PC-9 (cell line): ENCODE results near the gene ETNK2. TPM values are rescaled to one million over a fixed set of nuclear protein-coding genes. Genes with fewer than 3 reads are reported as not detected.

Source experiments
- BruUV-seq: library from RNA; stranded (reverse); fragments of 400-500 nt; replicated peaks from 2 replicates; lab custom pipeline; 2021; lab: Mats Ljungman, UMichigan
- CTCF ChIA-PET: fragments of 300-600 bp; sonication (Branson Sonifier 250); formaldehyde crosslinking; loops from one replicate; lab custom pipeline; 2022; ENCODE audit warnings: antibody characterized with exemption; lab: Charles Lee
- POLR2A ChIA-PET: fragments of 300-600 bp; sonication (Branson Sonifier 250); formaldehyde crosslinking; loops from one replicate; lab custom pipeline; 2022; ENCODE audit warnings: antibody characterized with exemption; ENCODE audit not compliant: unreplicated experiment; lab: Charles Lee
- DNase-seq, 2 experiments: peaks; one replicate each; pipeline versions ENCODE4 v3.0.0 to v3.0.0-alpha.2; 2015 to 2022; ENCODE audit warnings: mixed read lengths in 1 of 2
- H2AFZ ChIP-seq: fragments of 200-600 bp; sonication (generic); 2 replicates; pipeline ENCODE4 v1.8.1; 2017; ENCODE audit warnings: antibody characterized with exemption
- H3F3A ChIP-seq: fragments of 200-600 bp; sonication (generic); 2 replicates; pipeline ENCODE4 v1.8.1; 2017; ENCODE audit warnings: antibody characterized with exemption, mild to moderate bottlenecking, low read depth; ENCODE audit not compliant: insufficient read depth
- H3K27ac ChIP-seq: fragments of 200-600 bp; sonication (generic); 2 replicates; pipeline ENCODE4 v1.6.1; 2016; ENCODE audit warnings: mixed run types
- H3K27me3 ChIP-seq: fragments of 200-600 bp; sonication (generic); 2 replicates; pipeline ENCODE4 v1.6.1; 2016; ENCODE audit warnings: low read depth, mixed run types; ENCODE audit not compliant: insufficient read depth
- H3K36me3 ChIP-seq: fragments of 200-600 bp; sonication (generic); 2 replicates; pipeline ENCODE4 v1.6.1; 2016; ENCODE audit warnings: low read depth, mixed run types
- H3K4me1 ChIP-seq: fragments of 200-600 bp; sonication (generic); replicated peaks from 2 replicates; pipeline ENCODE4 v1.6.1; 2016; ENCODE audit warnings: mixed run types; ENCODE audit not compliant: insufficient read depth
- H3K4me2 ChIP-seq: fragments of 200-600 bp; sonication (generic); 2 replicates; pipeline ENCODE4 v1.6.1; 2017; ENCODE audit warnings: mixed run types
- H3K4me3 ChIP-seq: fragments of 200-600 bp; sonication (generic); 2 replicates; pipeline ENCODE4 v1.6.1; 2016; ENCODE audit warnings: mixed run types
- H3K79me2 ChIP-seq: fragments of 200-600 bp; sonication (generic); 2 replicates; pipeline ENCODE4 v1.6.1; 2017; ENCODE audit warnings: low read depth, mixed run types
- H3K9me2 ChIP-seq: fragments of 200-600 bp; sonication (generic); 2 replicates; pipeline ENCODE4 v1.8.1; 2017; ENCODE audit warnings: mild to moderate bottlenecking; ENCODE audit not compliant: insufficient read depth
- H3K9me3 ChIP-seq: fragments of 200-600 bp; sonication (generic); 2 replicates; pipeline ENCODE4 v1.8.1; 2016; ENCODE audit warnings: low read depth; ENCODE audit not compliant: insufficient read depth
- H4K20me1 ChIP-seq: fragments of 200-600 bp; sonication (generic); 2 replicates; pipeline ENCODE4 v1.8.1; 2017; ENCODE audit not compliant: insufficient read depth
- EZH2 ChIP-seq: fragments of 200-600 bp; sonication (generic); IDR thresholded peaks from 2 replicates; pipeline ENCODE4 v1.8.0; 2017; ENCODE audit warnings: antibody characterized with exemption, low read depth
- intact Hi-C: fragments of 100-400 bp; cut with micrococcal nuclease; formaldehyde crosslinking; loops from one replicate; pipeline ENCODE4 v1.10.0; 2022; ENCODE audit not compliant: unreplicated experiment
- total RNA-seq: library from RNA; stranded (reverse); gene quantifications from 2 replicates; pipeline ENCODE4 v1.2.3, GENCODE V29; 2021
- TF ChIP-seq, protein P1 (sequence below): fragments of 200-600 bp; sonication (generic); conservative IDR thresholded peaks from 2 replicates; pipeline ENCODE4 v1.6.1; 2017; ENCODE audit warnings: mixed run types, antibody characterized with exemption, mild to moderate bottlenecking, moderate library complexity

Gene ETNK2
- total RNA-seq, 1 experiment from 2014 or later, result 16.3 TPM

DNA sequence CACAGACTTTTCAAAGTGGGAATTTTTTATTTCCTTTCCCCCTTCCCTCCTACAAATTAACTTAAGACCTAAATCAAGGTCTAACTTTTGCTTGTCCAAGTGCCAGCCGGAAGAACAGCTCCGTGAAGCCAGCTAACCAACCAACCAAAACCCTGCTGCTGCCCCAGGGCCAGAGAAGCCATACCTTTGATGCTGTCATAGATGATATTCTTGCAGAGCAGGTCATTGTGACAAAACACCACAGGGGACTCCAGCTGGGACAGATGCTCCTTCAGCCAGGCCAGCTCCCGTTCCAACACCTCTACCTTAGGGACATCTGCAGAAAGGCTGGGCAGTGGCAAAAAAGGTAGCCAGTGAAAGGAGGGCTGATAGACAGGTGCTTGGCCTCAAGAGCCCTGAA lies 10.7 kb downstream of the ETNK2 start:
- no peak overlapping the region for H3K4me3 ChIP-seq
- no peaks in the 10 kb centered on the region for H3K9me3 ChIP-seq
- H3K4me1 ChIP-seq, result peaks cover 14% of the 10 kb centered on the region; the same call in 1 of the 2 replicates
- TF ChIP-seq, protein P1, sequence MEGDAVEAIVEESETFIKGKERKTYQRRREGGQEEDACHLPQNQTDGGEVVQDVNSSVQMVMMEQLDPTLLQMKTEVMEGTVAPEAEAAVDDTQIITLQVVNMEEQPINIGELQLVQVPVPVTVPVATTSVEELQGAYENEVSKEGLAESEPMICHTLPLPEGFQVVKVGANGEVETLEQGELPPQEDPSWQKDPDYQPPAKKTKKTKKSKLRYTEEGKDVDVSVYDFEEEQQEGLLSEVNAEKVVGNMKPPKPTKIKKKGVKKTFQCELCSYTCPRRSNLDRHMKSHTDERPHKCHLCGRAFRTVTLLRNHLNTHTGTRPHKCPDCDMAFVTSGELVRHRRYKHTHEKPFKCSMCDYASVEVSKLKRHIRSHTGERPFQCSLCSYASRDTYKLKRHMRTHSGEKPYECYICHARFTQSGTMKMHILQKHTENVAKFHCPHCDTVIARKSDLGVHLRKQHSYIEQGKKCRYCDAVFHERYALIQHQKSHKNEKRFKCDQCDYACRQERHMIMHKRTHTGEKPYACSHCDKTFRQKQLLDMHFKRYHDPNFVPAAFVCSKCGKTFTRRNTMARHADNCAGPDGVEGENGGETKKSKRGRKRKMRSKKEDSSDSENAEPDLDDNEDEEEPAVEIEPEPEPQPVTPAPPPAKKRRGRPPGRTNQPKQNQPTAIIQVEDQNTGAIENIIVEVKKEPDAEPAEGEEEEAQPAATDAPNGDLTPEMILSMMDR, result no peak
- TF ChIP-seq EZH2, result no peak
- no peak overlapping the region for H3K27ac ChIP-seq
- no peaks in the 10 kb centered on the region for H4K20me1 ChIP-seq
- no peak overlapping the region for H2AFZ ChIP-seq
- intact Hi-C loops, result no loop called here
- BruUV-seq, result no TSS peak
- H3F3A ChIP-seq, result no peaks in the 10 kb centered on the region
- no peak overlapping the region for H3K4me2 ChIP-seq
- H3K79me2 ChIP-seq, result no peaks in the 10 kb centered on the region
- no peaks in the 10 kb centered on the region for H3K36me3 ChIP-seq
- H3K27me3 ChIP-seq, result no peaks in the 10 kb centered on the region
- ChIA-PET POLR2A (no interaction called here), CTCF (no interaction called here)
- no peak for DNase-seq
- no peaks in the 10 kb centered on the region for H3K9me2 ChIP-seq

DNA sequence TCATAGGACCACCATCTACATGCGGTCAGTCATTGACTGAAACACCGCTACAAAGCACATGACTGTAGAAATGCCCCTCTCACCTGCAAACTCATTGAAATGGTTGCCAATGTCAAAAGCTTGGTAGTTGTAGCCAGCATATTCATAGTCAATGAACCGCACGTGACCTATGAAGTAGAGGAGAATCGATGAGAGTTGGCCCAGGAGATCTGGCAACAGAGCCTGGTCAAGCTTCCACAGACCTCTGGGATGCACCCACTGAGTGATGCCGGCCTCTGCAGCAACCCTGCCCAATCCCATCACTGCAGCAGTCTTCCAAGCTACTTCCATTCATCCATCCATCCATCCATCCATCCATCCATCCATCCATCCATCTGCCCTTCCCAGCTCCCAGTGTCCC lies 11.9 kb downstream of the ETNK2 start:
- H3K4me3 ChIP-seq, result no peak overlapping the region
- no peaks in the 10 kb centered on the region for H3K27me3 ChIP-seq
- no peaks in the 10 kb centered on the region for H3K36me3 ChIP-seq
- ChIA-PET POLR2A (no interaction called here), CTCF (no interaction called here)
- TF ChIP-seq, protein P1, result no peak
- TF ChIP-seq EZH2, result no peak
- no peaks in the 10 kb centered on the region for H4K20me1 ChIP-seq
- intact Hi-C loops, result loop anchor here (10.0 kb wide), 1 partner anchor 235 kb away; no protein-coding TSS in a partner anchor
- no peak for DNase-seq
- H3K4me2 ChIP-seq, result no peak overlapping the region
- H3K9me3 ChIP-seq, result no peaks in the 10 kb centered on the region
- no peaks in the 10 kb centered on the region for H3K9me2 ChIP-seq
- BruUV-seq, result no TSS peak
- peaks cover 18% of the 10 kb centered on the region for H3K4me1 ChIP-seq
- no peak overlapping the region for H2AFZ ChIP-seq
- no peaks in the 10 kb centered on the region for H3K79me2 ChIP-seq
- H3K27ac ChIP-seq, result no peak overlapping the region
- H3F3A ChIP-seq, result peaks cover 10% of the 10 kb centered on the region; the same call in 1 of the 2 replicates

DNA sequence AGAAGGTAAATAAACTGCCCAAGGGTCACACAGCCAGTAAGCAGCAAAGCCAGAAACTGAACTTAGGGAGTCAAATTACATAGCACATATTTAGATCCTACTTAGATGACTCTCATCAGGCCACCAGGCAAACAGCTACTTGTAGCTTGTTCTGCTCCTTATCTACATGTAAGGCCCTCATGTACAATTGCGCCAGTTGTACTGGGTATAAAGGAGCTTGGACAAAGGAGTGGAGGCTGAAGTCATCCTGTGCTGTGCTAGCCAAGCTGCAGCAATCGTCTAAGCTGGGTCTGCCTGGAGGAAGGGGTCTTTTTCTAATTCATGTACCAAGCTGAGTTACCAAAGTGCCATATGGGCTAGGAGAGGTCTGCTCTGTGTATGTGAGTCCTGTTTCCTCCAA lies 12.8 kb downstream of the ETNK2 start:
- Histone ChIP-seq H3K27me3 (no peaks in the 10 kb centered on the region), H3K4me3 (no peak overlapping the region), H3K9me2 (no peaks in the 10 kb centered on the region), H2AFZ (no peak overlapping the region), H3K79me2 (no peaks in the 10 kb centered on the region), H3K9me3 (no peaks in the 10 kb centered on the region), H3K4me2 (no peak overlapping the region), H4K20me1 (no peaks in the 10 kb centered on the region), H3K27ac (no peak overlapping the region), H3F3A (peaks cover 10% of the 10 kb centered on the region; the same call in 1 of the 2 replicates), H3K36me3 (0 out of 2 replicates have a peak, but pooled peaks cover 5% of the 10 kb centered on the region), H3K4me1 (peaks cover 15% of the 10 kb centered on the region)
- ChIA-PET POLR2A (interaction anchor here (0.5 to 0.7 kb wide), 2 partner anchors 13 to 239 kb away, joined by 3 read pairs; partner anchors contain the start of gene ETNK2), CTCF (interaction anchor here (1.0 kb wide), 1 partner anchor 68 kb away, joined by 3 read pairs; no protein-coding TSS in a partner anchor)
- BruUV-seq, result no TSS peak
- intact Hi-C loops, result loop anchor here (10.0 kb wide), 1 partner anchor 236 kb away; no protein-coding TSS in a partner anchor
- no peak for DNase-seq
- TF ChIP-seq, protein P1, result no peak
- TF ChIP-seq EZH2, result no peak
